Measurements from ENCODE around the gene EN1. TPM values are rescaled to one million over a fixed set of nuclear protein-coding genes. Genes with fewer than 3 reads are reported as not detected.

EN1 gene
- total RNA-seq, 1 donor from 2014 or later: not detected

GRCh38 chr2:118843483-118844132, 3.8 kb downstream of the EN1 start:
- H3K9me3 Mint-ChIP-seq: peaks cover 3% of the 10 kb centered on the region
- H3K36me3 Mint-ChIP-seq (ENCODE audit: low read depth): peaks cover 3% of the 10 kb centered on the region
- H3K27me3 Mint-ChIP-seq: peaks cover 75% of the 10 kb centered on the region
- H3K27ac Mint-ChIP-seq: no peak overlapping the region
- no peak for DNase-seq
- H3K4me3 Mint-ChIP-seq: no peak overlapping the region
- H3K4me1 Mint-ChIP-seq: peaks cover 5% of the 10 kb centered on the region
- intact Hi-C loops (cut with micrococcal nuclease): no loop called here

GRCh38 chr2:118842661-118843482, 4.6 kb downstream of the EN1 start:
- intact Hi-C loops (cut with micrococcal nuclease): no loop called here
- peaks cover 2% of the 10 kb centered on the region for H3K36me3 Mint-ChIP-seq (ENCODE audit: low read depth)
- no peak for DNase-seq
- peaks cover 4% of the 10 kb centered on the region for H3K4me1 Mint-ChIP-seq
- peaks cover 3% of the 10 kb centered on the region for H3K9me3 Mint-ChIP-seq
- no peak overlapping the region for H3K4me3 Mint-ChIP-seq
- H3K27me3 Mint-ChIP-seq: peaks cover 78% of the 10 kb centered on the region
- H3K27ac Mint-ChIP-seq: no peak overlapping the region

- peaks cover 2% of the 10 kb centered on the region for H3K4me1 Mint-ChIP-seq
- DNase-seq: no peak
- peaks cover 3% of the 10 kb centered on the region for H3K9me3 Mint-ChIP-seq
- no peaks in the 10 kb centered on the region for H3K36me3 Mint-ChIP-seq (ENCODE audit: low read depth)
- peaks cover 82% of the 10 kb centered on the region for H3K27me3 Mint-ChIP-seq
- peak overlapping the region; percentile 15 for H3K27ac Mint-ChIP-seq
- intact Hi-C loops (cut with micrococcal nuclease): no loop called here
- peak overlapping the region; percentile 51 for H3K4me3 Mint-ChIP-seq
Measured at GRCh38 chr2:118841828-118842461, 5.5 kb downstream of the EN1 start.

- H3K4me3 Mint-ChIP-seq: no peak overlapping the region
- intact Hi-C loops (cut with micrococcal nuclease): no loop called here
- H3K4me1 Mint-ChIP-seq: peaks cover 2% of the 10 kb centered on the region
- peaks cover 87% of the 10 kb centered on the region for H3K27me3 Mint-ChIP-seq
- peaks cover 3% of the 10 kb centered on the region for H3K9me3 Mint-ChIP-seq
- H3K36me3 Mint-ChIP-seq (ENCODE audit: low read depth): no peaks in the 10 kb centered on the region
- H3K27ac Mint-ChIP-seq: peak overlapping the region; percentile 15
- no peak for DNase-seq
Measured at GRCh38 chr2:118841450-118841827, 6.0 kb downstream of the EN1 start.

GRCh38 chr2:118838741-118839455, 8.6 kb downstream of the EN1 start:
- peaks cover 82% of the 10 kb centered on the region for H3K27me3 Mint-ChIP-seq
- H3K4me1 Mint-ChIP-seq: peaks cover 3% of the 10 kb centered on the region
- H3K9me3 Mint-ChIP-seq: no peaks in the 10 kb centered on the region
- H3K4me3 Mint-ChIP-seq: no peak overlapping the region
- H3K36me3 Mint-ChIP-seq (ENCODE audit: low read depth): no peaks in the 10 kb centered on the region
- no peak for DNase-seq
- intact Hi-C loops (cut with micrococcal nuclease): no loop called here
- H3K27ac Mint-ChIP-seq: no peak overlapping the region

- no peak for DNase-seq
- intact Hi-C loops (cut with micrococcal nuclease): no loop called here
- Mint-ChIP-seq H3K9me3 (no peaks in the 10 kb centered on the region), H3K36me3 (ENCODE audit: low read depth) (no peaks in the 10 kb centered on the region), H3K27me3 (peaks cover 84% of the 10 kb centered on the region), H3K4me1 (peaks cover 3% of the 10 kb centered on the region), H3K4me3 (no peak overlapping the region), H3K27ac (no peak overlapping the region)
Measured at GRCh38 chr2:118837621-118838020, 9.8 kb downstream of the EN1 start.

- no peaks in the 10 kb centered on the region for H3K36me3 Mint-ChIP-seq (ENCODE audit: low read depth)
- H3K4me1 Mint-ChIP-seq: peaks cover 3% of the 10 kb centered on the region
- no peak for DNase-seq
- intact Hi-C loops (cut with micrococcal nuclease): no loop called here
- peaks cover 84% of the 10 kb centered on the region for H3K27me3 Mint-ChIP-seq
- H3K9me3 Mint-ChIP-seq: no peaks in the 10 kb centered on the region
- no peak overlapping the region for H3K4me3 Mint-ChIP-seq
- no peak overlapping the region for H3K27ac Mint-ChIP-seq
Measured at GRCh38 chr2:118837067-118837466, 10.4 kb downstream of the EN1 start.

GRCh38 chr2:118836411-118836930, 11.0 kb downstream of the EN1 start:
- no peaks in the 10 kb centered on the region for H3K36me3 Mint-ChIP-seq (ENCODE audit: low read depth)
- H3K4me1 Mint-ChIP-seq: peaks cover 3% of the 10 kb centered on the region
- intact Hi-C loops (cut with micrococcal nuclease): no loop called here
- peaks cover 84% of the 10 kb centered on the region for H3K27me3 Mint-ChIP-seq
- peak overlapping the region; percentile 7 for H3K4me3 Mint-ChIP-seq
- no peak for DNase-seq
- H3K9me3 Mint-ChIP-seq: no peaks in the 10 kb centered on the region
- no peak overlapping the region for H3K27ac Mint-ChIP-seq

- DNase-seq: no peak
- Mint-ChIP-seq H3K27me3 (peaks cover 84% of the 10 kb centered on the region), H3K4me3 (peak overlapping the region; percentile 28), H3K9me3 (no peaks in the 10 kb centered on the region), H3K27ac (no peak overlapping the region), H3K36me3 (ENCODE audit: low read depth) (no peaks in the 10 kb centered on the region), H3K4me1 (peaks cover 3% of the 10 kb centered on the region)
- intact Hi-C loops (cut with micrococcal nuclease): loop anchor here (2.0 kb wide), 1 partner anchor 19 kb away; no protein-coding TSS in a partner anchor
Measured at GRCh38 chr2:118835746-118836410, 11.6 kb downstream of the EN1 start.

- H3K27ac Mint-ChIP-seq: peak overlapping the region; percentile 56
- H3K4me3 Mint-ChIP-seq: peak overlapping the region; percentile 28
- no peaks in the 10 kb centered on the region for H3K36me3 Mint-ChIP-seq (ENCODE audit: low read depth)
- no peaks in the 10 kb centered on the region for H3K9me3 Mint-ChIP-seq
- no peak for DNase-seq
- H3K27me3 Mint-ChIP-seq: peaks cover 78% of the 10 kb centered on the region
- H3K4me1 Mint-ChIP-seq: peaks cover 3% of the 10 kb centered on the region
- intact Hi-C loops (cut with micrococcal nuclease): loop anchor here (2.0 kb wide), 1 partner anchor 20 kb away; no protein-coding TSS in a partner anchor
Measured at GRCh38 chr2:118834901-118835745, 12.3 kb downstream of the EN1 start.

- no peaks in the 10 kb centered on the region for H3K36me3 Mint-ChIP-seq (ENCODE audit: low read depth)
- no peak overlapping the region for H3K27ac Mint-ChIP-seq
- DNase-seq: no peak
- H3K4me3 Mint-ChIP-seq: no peak overlapping the region
- H3K9me3 Mint-ChIP-seq: no peaks in the 10 kb centered on the region
- intact Hi-C loops (cut with micrococcal nuclease): loop anchor here (2.0 kb wide), 1 partner anchor 20 kb away; no protein-coding TSS in a partner anchor
- H3K27me3 Mint-ChIP-seq: peaks cover 76% of the 10 kb centered on the region
- H3K4me1 Mint-ChIP-seq: peaks cover 3% of the 10 kb centered on the region
Measured at GRCh38 chr2:118834440-118834810, 13.0 kb downstream of the EN1 start.

GRCh38 chr2:118833716-118834439, 13.6 kb downstream of the EN1 start:
- no peak overlapping the region for H3K27ac Mint-ChIP-seq
- H3K36me3 Mint-ChIP-seq (ENCODE audit: low read depth): no peaks in the 10 kb centered on the region
- DNase-seq: no peak
- H3K4me1 Mint-ChIP-seq: peaks cover 3% of the 10 kb centered on the region
- peaks cover 71% of the 10 kb centered on the region for H3K27me3 Mint-ChIP-seq
- intact Hi-C loops (cut with micrococcal nuclease): loop anchor here (2.0 kb wide), 1 partner anchor 21 kb away; no protein-coding TSS in a partner anchor
- no peaks in the 10 kb centered on the region for H3K9me3 Mint-ChIP-seq
- H3K4me3 Mint-ChIP-seq: no peak overlapping the region

Measured in activated CD4-positive, alpha-beta T cell treated with anti-CD3 and anti-CD28 coated beads, Interleukin-2, amount 10 ng/mL, durations not matched to agents 24 days and 14 days (primary cell).